HG03175 (cell line): ENCODE data around the gene TNNT1.
"Not testable (repeated sequence)": the region's sequence is repeated elsewhere in the genome, so short reads cannot be mapped to it uniquely, and the experiment has no call there.

Experiments
- ATAC-seq: cut with Tn5 transposase; IDR thresholded peaks from one replicate; pipeline ENCODE4 v1.9.1; 2021; ENCODE audit warnings: mild to moderate bottlenecking, moderate library complexity; ENCODE audit not compliant: unreplicated experiment

TNNT1 gene

GRCh38 chr19:55112777-55113569 is 36.0 kb downstream of the TNNT1 start:
- ATAC-seq = no peak

GRCh38 chr19:55112246-55112776 is 36.7 kb downstream of the TNNT1 start:
- no peak for ATAC-seq

DNA sequence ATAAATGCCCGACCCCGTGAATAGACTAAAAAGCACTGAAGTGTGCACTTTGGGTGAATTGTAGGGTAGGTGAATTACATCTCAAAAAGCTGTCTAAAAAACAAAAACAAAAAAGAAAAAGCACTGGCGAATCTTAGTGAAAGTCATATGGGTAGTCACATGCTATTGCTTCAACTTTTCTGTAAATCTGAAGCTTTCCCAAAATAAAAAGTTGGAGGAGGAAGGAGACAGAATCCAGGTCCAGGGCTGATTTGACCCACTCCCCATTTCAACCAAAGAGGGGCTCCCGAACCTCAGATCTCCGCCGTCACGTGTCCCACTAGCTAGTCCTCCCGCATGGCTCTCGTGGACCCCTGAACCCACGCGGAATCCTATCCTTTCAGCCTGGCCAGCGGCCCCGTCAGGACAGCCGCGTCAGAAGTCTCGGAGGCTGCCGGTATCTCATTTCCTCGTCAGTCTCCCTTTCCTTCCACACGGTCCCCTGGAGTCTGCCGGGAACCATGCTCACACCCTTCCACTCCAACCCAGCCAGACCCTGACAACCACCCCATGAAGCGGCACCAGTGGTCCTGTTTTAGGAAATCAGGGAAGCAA is 37.7 kb downstream of the TNNT1 start:
- no peak for ATAC-seq

DNA sequence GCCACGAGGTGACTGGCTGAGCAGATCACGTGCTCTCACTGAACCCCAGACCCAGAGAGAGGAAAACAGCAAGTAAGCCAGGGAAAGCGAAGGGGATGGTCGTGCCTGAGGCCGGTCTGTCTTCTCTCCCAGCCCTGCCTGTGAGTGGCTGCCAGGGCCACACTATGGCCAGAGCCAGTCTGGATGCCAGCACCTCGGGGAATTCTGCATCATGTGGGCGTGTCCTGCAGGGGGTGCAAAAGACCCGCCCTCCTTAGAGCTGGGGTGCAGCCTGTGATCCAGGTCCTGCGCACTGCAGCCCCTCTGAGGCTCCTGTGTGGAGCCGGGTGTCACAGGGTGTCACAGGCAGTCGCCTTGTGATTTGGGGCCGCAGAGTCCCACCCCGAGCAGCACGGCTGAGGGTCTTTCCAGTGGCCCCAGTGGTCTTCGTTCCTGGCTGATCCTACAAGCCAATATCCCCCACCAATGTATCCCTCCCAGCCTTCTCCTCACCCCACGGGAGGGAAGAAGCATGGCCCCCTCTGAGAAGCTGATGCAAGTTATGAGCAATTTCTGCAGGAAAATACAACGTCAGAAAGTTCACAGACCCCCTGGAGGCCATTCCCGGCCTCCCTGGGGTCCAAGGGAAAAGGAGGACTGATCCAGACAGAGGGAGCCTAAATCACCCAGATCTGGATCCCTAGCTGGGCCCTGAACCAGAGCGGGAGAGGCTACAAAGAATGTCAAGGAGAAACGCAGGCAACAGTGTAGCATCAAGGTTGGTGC is 39.3 kb downstream of the TNNT1 start:
- no peak for ATAC-seq

- ATAC-seq = not testable (repeated sequence)
Observed at GRCh38 chr19:55107252-55107651, 41.8 kb downstream of the TNNT1 start.

DNA sequence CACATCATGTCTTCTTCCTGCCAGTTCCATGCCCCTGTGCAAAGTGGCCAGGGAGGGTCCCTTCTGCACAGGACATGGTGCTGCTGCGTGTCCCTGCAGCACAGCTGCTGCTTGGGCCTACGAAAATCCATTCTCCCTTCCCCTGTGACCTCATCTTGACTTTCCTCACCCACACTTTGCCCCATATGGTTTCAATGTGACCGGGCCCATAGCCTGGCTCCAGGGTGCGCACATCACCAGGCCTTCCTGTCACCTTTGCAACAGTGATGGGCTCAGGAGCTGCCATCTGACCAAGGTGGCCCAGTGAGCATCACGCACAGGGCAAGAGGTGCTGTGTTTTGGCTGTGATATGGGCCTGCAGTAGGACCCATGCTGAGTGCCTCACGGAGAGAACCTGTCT is 42.4 kb downstream of the TNNT1 start:
- no peak for ATAC-seq

- ATAC-seq = no peak
Observed at GRCh38 chr19:55105237-55105636, 43.8 kb downstream of the TNNT1 start.

DNA sequence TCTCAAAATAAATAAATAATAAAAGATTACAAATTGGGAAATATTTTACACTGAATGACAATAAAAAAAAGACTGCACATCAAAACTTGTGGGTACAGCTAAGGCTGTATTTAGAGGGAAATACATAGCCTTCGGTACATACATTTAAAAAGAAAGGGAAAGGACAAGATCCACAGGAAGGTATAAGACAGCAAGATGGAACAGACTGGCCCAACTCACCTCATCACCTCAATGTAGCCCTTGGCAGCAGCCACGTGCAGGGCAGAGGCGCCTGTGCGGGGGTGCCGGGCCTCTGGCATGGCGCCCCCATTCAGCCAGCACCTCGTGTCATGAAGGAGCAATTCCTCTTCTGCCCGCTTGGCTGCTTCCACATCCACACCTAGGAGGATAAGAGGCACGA is 45.8 kb downstream of the TNNT1 start:
- ATAC-seq = no peak

GRCh38 chr19:55101261-55101660 is 47.7 kb downstream of the TNNT1 start:
- ATAC-seq = no peak

GRCh38 chr19:55099557-55100506 is 49.2 kb downstream of the TNNT1 start:
- no peak for ATAC-seq

DNA sequence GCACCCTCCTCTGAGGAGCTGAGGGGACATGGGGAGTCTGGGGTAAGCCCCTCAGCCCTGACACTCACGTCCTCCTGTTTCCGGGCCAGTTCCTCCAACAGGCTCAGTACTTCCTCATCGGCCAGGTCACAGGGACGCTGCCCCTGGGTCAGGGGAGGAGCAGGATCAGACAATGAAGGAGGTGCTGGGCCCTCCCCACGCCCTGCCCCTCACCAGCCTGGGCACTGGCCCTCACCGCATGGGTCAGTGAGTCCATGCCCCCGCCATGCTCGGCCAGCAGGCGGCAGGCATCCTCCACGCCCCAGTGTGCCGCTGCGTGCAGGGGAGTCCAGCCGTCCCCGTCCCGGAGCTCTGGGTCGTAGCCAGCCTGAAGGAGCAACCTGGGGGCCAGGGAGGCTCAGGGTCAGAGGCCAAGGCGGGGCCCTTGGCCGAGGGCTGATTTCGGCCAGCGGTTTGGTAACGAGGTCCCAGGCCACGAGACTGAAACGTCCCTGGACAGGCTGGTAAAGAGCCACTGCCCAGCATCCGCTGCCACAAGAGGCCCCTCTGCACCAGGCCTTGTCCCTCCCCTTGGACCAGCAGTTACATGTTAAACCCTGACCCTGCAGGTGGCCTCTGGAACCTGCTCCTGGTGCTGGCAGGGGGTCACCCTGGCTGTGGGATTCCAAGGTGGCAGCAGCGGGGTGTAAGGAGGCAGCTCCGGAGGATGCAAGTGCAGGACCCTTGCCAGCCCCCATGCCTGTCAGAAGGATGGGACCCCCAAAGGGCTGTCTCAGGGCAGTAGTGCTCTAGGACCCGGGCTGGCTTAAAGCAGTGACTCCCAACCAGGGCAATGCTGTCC is 50.1 kb downstream of the TNNT1 start:
- no peak for ATAC-seq

DNA sequence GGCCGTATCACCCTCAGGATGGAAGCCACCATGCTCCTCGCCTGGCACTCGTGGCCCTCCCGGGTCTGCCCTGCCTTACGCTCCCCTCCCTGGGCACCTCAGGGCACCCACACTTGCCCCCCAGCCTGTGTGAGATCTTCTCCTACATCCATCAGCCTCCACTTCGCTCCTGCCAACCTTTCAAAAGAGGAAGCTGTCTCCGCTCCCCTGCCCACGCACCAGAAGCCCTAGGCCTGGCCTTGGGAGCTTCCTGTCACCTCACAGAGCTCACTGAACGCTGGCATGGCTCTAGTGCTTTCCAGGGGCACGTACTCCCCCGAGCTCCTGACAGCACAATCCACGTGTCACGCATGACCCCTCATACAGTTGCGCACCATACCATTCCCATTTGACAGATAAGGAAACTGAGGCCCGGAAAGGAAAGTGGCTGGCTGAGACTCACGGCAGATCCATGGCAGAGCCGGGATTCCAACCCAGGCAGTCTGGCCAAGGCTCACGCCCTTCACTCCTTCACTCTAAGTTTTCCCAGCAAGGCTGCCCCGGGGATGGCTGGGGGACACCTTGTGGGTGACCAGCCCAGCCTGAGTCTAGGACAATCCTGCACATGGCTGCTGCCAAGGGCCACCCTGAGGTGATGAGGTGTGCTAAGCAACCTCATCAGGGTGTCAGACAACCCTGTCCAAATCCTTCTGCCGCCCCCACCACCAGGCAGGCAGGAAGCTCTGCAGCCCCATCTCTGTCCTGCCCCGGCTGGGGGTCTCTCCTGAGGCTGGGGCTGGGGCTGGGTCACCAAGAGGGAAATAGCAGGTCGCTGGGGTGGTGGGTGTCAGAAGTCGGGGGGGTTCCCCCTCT is 50.9 kb downstream of the TNNT1 start:
- no peak for ATAC-seq

DNA sequence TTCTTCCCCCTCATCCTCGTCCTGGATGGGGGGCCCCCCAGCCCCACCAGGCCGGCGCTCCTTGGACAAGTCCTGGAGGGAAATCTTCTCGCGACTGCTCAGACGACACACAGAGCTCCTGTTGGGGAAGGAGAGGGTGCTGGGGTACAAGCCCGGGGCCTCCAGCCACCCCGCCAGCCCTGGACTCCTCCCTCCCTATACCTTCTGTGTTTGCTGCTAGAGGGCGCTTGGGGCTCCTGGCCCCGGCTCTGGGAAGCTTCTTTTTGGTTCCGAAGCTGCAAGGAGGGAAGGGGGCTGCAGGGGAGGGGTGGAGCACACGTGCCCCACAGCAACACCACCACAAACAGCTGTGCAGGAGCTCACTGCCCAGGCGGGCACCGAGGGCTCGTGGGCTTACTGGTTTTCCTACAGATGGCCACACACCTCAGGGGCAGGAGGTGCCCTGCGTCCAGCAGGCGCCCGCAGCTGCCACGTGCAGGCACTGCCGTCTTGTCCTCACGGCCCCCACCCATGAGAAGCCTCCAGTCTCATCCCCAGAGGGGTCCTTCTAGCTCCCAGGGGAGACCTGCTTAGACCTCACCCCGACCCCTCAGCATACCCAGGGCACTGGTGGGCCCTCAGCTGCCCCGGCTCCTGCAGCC is 52.8 kb downstream of the TNNT1 start:
- no peak for ATAC-seq

- no peak for ATAC-seq
Observed at GRCh38 chr19:55095260-55096060, 53.5 kb downstream of the TNNT1 start.

GRCh38 chr19:55094456-55095259 is 54.3 kb downstream of the TNNT1 start:
- no peak for ATAC-seq

GRCh38 chr19:55092423-55093318 is 56.3 kb downstream of the TNNT1 start:
- no peak for ATAC-seq
